Psoas muscle (tissue), 8 donors: ENCODE data around the gene GRK1. TPM values are rescaled to one million over a fixed set of nuclear protein-coding genes. Genes with fewer than 3 reads are reported as not detected.
A peak's percentile ranks its signal among the peaks of the same experiment; 100 is the strongest.

ENCODE experiments used
- ATAC-seq, 4 donors: fragments of 200-7000 bp; cut with Tn5 transposase; one replicate each; pipeline ENCODE4 v1.9.1; 2020; ENCODE audit warnings: moderate library complexity in 3 of 4, mild to moderate bottlenecking in 2 of 4
- DNase-seq, 2 donors: peaks; one replicate each; pipeline ENCODE4 v3.0.0-alpha.2; 2020
- H3K27ac ChIP-seq: fragments of 200-600 bp; one replicate; pipeline ENCODE4 v1.8.0; 2022
- H3K27me3 ChIP-seq, 3 donors: fragments of 200-600 bp in 1 of 3; one replicate each; pipeline versions ENCODE4 v1.6.1 to v1.8.0; 2013 to 2022; ENCODE audit warnings: low read length in 2 of 3, mild to moderate bottlenecking in 2 of 3, moderate library complexity in 1 of 3; ENCODE audit not compliant: insufficient read depth in 3 of 3
- H3K36me3 ChIP-seq, 2 donors: fragments of 200-600 bp in 1 of 2; one replicate each; pipeline versions ENCODE4 v1.6.1 to v1.8.0; 2013 to 2022; ENCODE audit warnings: low read depth in 1 of 2, mild to moderate bottlenecking in 1 of 2, moderate library complexity in 1 of 2; ENCODE audit not compliant: insufficient read depth in 1 of 2
- H3K4me1 ChIP-seq: fragments of 200-600 bp; one replicate; pipeline ENCODE4 v1.8.0; 2022
- H3K4me3 ChIP-seq: fragments of 200-600 bp; one replicate; pipeline ENCODE4 v1.8.0; 2022; ENCODE audit warnings: mild to moderate bottlenecking
- H3K9me3 ChIP-seq: fragments of 200-600 bp; one replicate; pipeline ENCODE4 v1.8.0; 2022
- CTCF ChIP-seq: fragments of 200-600 bp; IDR thresholded peaks from one replicate; pipeline ENCODE4 v1.8.0; 2022; ENCODE audit warnings: antibody characterized with exemption
- WGBS, 3 donors: extraction: QIAGEN DNeasy Blood & Tissue Kit; methylation state at CpG; one replicate each; pipeline versions ENCODE4 v1.1.6 to v1.1.7; 2013; 5-methylcytosine and 5-hydroxymethylcytosine counted together
- intact Hi-C, 2 donors: fragments of 100-400 bp; cut with DNase I; formaldehyde crosslinking; loops; one replicate each; pipeline versions ENCODE4 v1.11.0 to v1.14.2; 2022
- polyA plus RNA-seq, 3 donors: library from polyadenylated mRNA; stranded (reverse); fragments of 200-250 nt; gene quantifications; one replicate each; pipeline ENCODE4 v1.2.3, GENCODE V29; 2013
- total RNA-seq, 4 donors: library from RNA; stranded (reverse); fragmentation: NEBNext Ultra II Directional in 2 of 4; extraction: Animal tissue kit (Norgen Biotek cat#: 25700) in 2 of 4; gene quantifications; one replicate each; pipeline versions ENCODE4 v1.2.1 to v1.2.4, GENCODE V29; 2021 to 2023
- donor health status: healthy with polysubstance abuse.
- donor health status: DM: no; HTN: no; CAD: no; lungs with moderate emphysema.
- donor health status: Bipolar disorder and iron deficiency.
- donor health status: healthy.
- donor health status: DM: yes; HTN: yes; CAD: no.
- donor health status: DM: no; HTN: no; CAD: no.
- donor health status: DM: no; HTN: no; CAD: no.
- donor health status: DM: yes; HTN: yes; CAD: no.

GRK1 gene
- total and polyA plus RNA-seq, 7 donors: 0.10 TPM; not detected in 6

GRCh38 chr13:113638173-113638746 lies 28.8 kb upstream of the GRK1 start:
- peak in 1 of 2 donors; percentile 19 for DNase-seq
- Histone ChIP-seq H3K4me3 (no peak overlapping the region), H3K36me3 (peaks cover 9 to 79% of the 10 kb centered on the region in 2 donors), H3K27me3 (no peaks in the 10 kb centered on the region), H3K9me3 (no peaks in the 10 kb centered on the region), H3K4me1 (no peaks in the 10 kb centered on the region), H3K27ac (no peak overlapping the region)
- no peak for TF ChIP-seq CTCF
- 96 to 98% (median 98%) methylated on average over 37 of the region's 37 CpGs for WGBS, 3 donors
- intact Hi-C loops: no loop called here
- no peak for ATAC-seq

GRCh38 chr13:113638806-113639205 lies 28.2 kb upstream of the GRK1 start:
- no peak for TF ChIP-seq CTCF
- DNase-seq (no peak), ATAC-seq (no peak)
- Histone ChIP-seq H3K4me3 (no peak overlapping the region), H3K4me1 (no peaks in the 10 kb centered on the region), H3K36me3 (peaks cover 9 to 73% of the 10 kb centered on the region in 2 donors), H3K27me3 (no peaks in the 10 kb centered on the region), H3K27ac (no peak overlapping the region), H3K9me3 (no peaks in the 10 kb centered on the region)
- 90 to 95% (median 93%) methylated on average over 8 of the region's 8 CpGs for WGBS, 3 donors
- intact Hi-C loops: no loop called here

- WGBS, 3 donors: 93 to 94% (median 93%) methylated on average over 27 of the region's 27 CpGs
- intact Hi-C loops: no loop called here
- Histone ChIP-seq H3K9me3 (no peaks in the 10 kb centered on the region), H3K36me3 (peaks cover 7 to 65% of the 10 kb centered on the region in 2 donors), H3K27ac (no peak overlapping the region), H3K27me3 (no peaks in the 10 kb centered on the region), H3K4me3 (no peak overlapping the region), H3K4me1 (no peaks in the 10 kb centered on the region)
- DNase-seq: peak in 1 of 2 donors; percentile 34
- no peak for TF ChIP-seq CTCF
- no peak for ATAC-seq
Observed at GRCh38 chr13:113639616-113640262, 27.3 kb upstream of the GRK1 start.

- no peaks in the 10 kb centered on the region for H3K9me3 ChIP-seq
- H3K4me3 ChIP-seq: no peak overlapping the region
- ATAC-seq: no peak
- WGBS, 3 donors: 89 to 97% (median 89%) methylated on average over 7 of the region's 7 CpGs
- H3K36me3 ChIP-seq: peaks cover 4 to 48% of the 10 kb centered on the region in 2 donors
- no peak overlapping the region for H3K27ac ChIP-seq
- H3K27me3 ChIP-seq: no peaks in the 10 kb centered on the region
- no peaks in the 10 kb centered on the region for H3K4me1 ChIP-seq
- DNase-seq: no peak
- intact Hi-C loops: no loop called here
- no peak for TF ChIP-seq CTCF
Observed at GRCh38 chr13:113641426-113641825, 25.6 kb upstream of the GRK1 start.
